K562 treated with DMSO at 1 percent for 24 hours (cell line): ENCODE data around the gene ZNF28. TPM values are rescaled to one million over a fixed set of nuclear protein-coding genes. Genes with fewer than 3 reads are reported as not detected.

ENCODE experiments used
- total RNA-seq: library from RNA; unstranded; fragments of 300-600 nt; gene quantifications from 2 replicates; pipeline ENCODE4 v1.2.3, GENCODE V29; 2022; ENCODE audit warnings: low read depth; ENCODE audit not compliant: insufficient read depth

Gene ZNF28
- total RNA-seq, result 6.5 and 8.4 TPM in 2 replicates

DNA sequence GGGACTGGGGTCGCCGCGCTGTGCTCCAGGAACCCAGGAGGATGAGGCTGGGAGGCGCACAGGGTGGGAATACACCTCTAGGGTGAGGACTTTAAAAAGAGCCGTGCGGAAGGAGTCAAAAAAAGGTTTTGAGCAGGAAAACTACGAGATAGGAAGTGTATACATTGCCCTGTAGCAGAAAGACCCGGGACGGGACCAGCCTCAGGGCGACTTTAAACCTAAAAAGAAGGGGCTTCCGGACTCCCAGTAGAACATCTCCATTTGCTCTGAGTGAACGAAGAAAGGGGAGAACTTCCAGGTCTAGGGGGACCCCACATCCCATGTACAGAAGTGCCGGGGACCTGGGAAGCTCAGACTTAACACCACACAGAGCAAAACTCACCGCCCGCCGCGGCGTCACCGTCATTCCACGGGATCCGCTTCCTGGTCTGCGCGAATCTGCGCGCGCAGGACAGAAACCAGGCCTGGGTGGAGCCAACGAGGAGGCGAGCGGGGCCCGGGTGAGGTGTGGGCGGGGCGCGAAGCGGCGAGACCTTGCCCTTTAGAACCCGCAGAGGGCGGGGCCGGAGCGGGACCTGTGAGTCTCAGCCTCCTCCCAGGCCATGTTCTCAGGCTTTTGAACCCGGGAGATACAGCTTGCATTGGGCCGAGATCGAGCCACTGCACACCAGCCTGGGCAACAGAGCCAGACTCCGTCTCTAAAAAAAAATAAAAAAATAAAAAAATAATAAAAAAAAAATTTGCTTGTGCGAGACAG lies at the start of gene ZNF28:
TSS of gene ZNF28 (minus strand) at position 430 of the 757 bp plus-strand sequence. CDS start 3,675 bp downstream, outside the sequence.

DNA sequence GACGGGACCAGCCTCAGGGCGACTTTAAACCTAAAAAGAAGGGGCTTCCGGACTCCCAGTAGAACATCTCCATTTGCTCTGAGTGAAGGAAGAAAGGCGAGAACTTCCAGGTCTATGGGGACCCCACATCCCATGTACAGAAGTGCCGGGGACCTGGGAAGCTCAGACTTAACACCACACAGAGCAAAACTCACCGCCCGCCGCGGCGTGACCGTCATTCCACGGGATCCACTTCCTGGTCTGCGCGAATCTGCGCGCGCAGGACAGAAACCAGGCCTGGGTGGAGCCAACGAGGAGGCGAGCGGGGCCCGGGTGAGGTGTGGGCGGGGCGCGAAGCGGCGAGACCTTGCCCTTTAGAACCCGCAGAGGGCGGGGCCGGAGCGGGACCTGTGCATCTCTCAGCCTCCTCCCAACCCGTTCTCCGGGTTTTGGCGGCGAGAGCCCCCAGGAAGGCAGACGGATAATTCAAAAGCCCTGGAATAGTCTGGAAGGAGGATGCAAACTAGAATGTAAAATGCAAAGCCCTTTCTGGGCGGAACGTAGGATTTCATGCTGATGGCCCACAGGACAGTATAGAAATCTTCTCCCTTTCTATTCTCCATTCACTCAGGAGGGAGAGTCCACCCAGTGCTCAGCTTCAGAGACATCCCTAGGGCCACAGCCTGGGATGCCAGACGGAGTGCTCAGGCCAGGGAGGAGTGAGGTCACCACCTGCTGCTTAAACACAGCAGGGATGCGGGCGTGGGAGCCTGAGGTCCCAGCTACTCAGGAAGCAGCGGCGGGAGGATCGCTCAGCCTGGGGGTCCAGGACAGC lies 36.2 kb upstream of the ZNF28 start, which contains the start of gene ZNF468:
TSS of gene ZNF468 (minus strand) at position 242 of the 814 bp plus-strand sequence. CDS start 3,347 bp downstream, outside the sequence.

DNA sequence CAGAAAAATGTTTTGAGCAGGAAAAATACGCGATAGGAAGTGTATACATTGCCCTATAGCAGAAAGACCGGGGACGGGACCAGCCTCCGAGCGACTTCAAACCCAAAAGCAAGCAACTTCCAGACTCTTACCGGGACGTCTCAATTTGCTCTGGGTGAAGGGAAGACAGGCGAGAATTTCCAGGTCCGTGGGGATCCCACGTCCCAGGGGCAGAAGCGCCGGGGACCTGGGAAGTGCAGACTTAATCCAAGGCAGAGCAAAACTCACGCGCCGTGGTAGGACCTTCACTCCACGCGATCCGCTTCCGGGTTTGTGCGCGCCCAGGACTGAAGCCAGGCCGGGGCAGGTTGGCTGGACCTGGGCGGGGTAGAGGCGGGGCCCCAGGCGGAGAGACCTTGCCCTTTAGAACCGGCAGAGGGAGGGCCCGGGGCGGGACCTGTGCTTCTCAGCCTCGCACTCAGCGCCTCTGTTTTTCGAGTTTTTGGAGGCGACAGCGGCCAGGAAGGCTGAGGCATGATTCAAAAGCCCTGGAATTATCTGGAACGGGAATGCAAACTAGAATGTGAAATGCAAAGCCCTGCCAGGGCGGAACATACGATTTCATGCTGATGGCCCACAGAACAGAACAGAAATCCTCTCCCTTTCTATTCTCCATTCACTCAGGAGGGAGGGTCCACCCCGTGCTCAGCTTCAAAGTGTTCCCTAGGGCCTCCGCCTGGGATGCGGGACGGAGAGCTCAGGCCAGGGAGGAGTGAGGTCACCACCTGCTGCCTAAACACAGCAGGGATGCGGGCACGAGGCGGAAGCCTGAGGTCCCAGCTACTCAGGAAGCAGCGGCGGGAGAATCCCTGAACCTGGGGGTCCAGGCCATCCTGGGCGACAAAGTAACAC lies 34.7 kb downstream of the ZNF28 start, which contains the start of gene ZNF600:
TSS of gene ZNF600 (minus strand) at position 328 of the 891 bp plus-strand sequence. CDS start 7,903 bp downstream, outside the sequence.

Other genes starting within 250 kb of the ZNF28 start
- 17.7 and 21.4 TPM in 2 replicates for gene ZNF83, start 183.3 kb downstream of the ZNF28 start, total RNA-seq
- gene ZNF611, start 86.6 kb downstream of the ZNF28 start, total RNA-seq, result 4.6 and 16.6 TPM in 2 replicates
- gene ZNF600, start 34.8 kb downstream of the ZNF28 start, total RNA-seq, result 5.3 and 6.8 TPM in 2 replicates
- gene ZNF468, start 36.0 kb upstream of the ZNF28 start, total RNA-seq, result 12.5 and 12.7 TPM in 2 replicates
- gene ZNF320, start 76.0 kb upstream of the ZNF28 start, total RNA-seq, result 3.8 and 4.9 TPM in 2 replicates
- gene ZNF888, start 101.8 kb upstream of the ZNF28 start, total RNA-seq, result 3.5 and 5.4 TPM in 2 replicates
- gene ZNF816, start 141.2 kb upstream of the ZNF28 start, total RNA-seq, result 8.3 and 10.2 TPM in 2 replicates
- not detected in 2 replicates for gene ERVV-1, start 192.3 kb upstream of the ZNF28 start, total RNA-seq
- 0.43 and 0.64 TPM in 2 replicates for gene ERVV-2, start 223.1 kb upstream of the ZNF28 start, total RNA-seq